Fibroblast of lung (primary cell): Measurements from ENCODE around the gene ADAT1. TPM values are rescaled to one million over a fixed set of nuclear protein-coding genes. Genes with fewer than 3 reads are reported as not detected.

Source experiments
- DNase-seq, 2 donors: peaks; one replicate each; pipeline versions ENCODE4 v3.0.0 to v3.0.0-alpha.2; 2010; ENCODE audit warnings: low read depth in 2 of 2
- H2AFZ ChIP-seq: 2 replicates; pipeline ENCODE4 v1.5.1; 2012; ENCODE audit warnings: low read length, control low read depth, inconsistent platforms
- H3K27ac ChIP-seq: 2 replicates; pipeline ENCODE4 v1.5.1; 2011; ENCODE audit warnings: low read length, control low read depth; ENCODE audit not compliant: insufficient read depth
- H3K27me3 ChIP-seq: 2 replicates; pipeline ENCODE4 v1.5.1; 2011; ENCODE audit warnings: mild to moderate bottlenecking, low read length; ENCODE audit not compliant: control insufficient read depth, insufficient read depth
- H3K36me3 ChIP-seq: 2 replicates; pipeline ENCODE4 v1.5.1; 2011; ENCODE audit warnings: low read length; ENCODE audit not compliant: control insufficient read depth, insufficient read depth
- H3K4me1 ChIP-seq: 2 replicates; pipeline ENCODE4 v1.5.1; 2011; ENCODE audit warnings: low read length; ENCODE audit not compliant: control insufficient read depth, insufficient read depth; ENCODE audit errors: extremely low read depth
- H3K4me2 ChIP-seq: 2 replicates; pipeline ENCODE4 v1.5.1; 2011; ENCODE audit warnings: low read length, control low read depth; ENCODE audit not compliant: insufficient read depth; ENCODE audit errors: extremely low read depth
- H3K4me3 ChIP-seq, 4 experiments: fragments of 200-600 bp in 1 of 4; sonication (generic) in 1 of 4; replicated peaks in 1 of 4; 2 replicates each; pipeline ENCODE4 v1.5.1; 2011 to 2016; ENCODE audit warnings: low read length in 4 of 4, low read depth in 3 of 4, mild to moderate bottlenecking in 3 of 4, control low read depth in 2 of 4, inconsistent platforms in 1 of 4, mixed read lengths in 1 of 4; ENCODE audit not compliant: insufficient read depth in 1 of 4; ENCODE audit errors: control extremely low read depth in 1 of 4
- H3K79me2 ChIP-seq: 2 replicates; pipeline ENCODE4 v1.5.1; 2012; ENCODE audit warnings: mild to moderate bottlenecking, low read length, inconsistent platforms; ENCODE audit not compliant: control insufficient read depth, insufficient read depth
- H3K9ac ChIP-seq: 2 replicates; pipeline ENCODE4 v1.5.1; 2011; ENCODE audit warnings: mild to moderate bottlenecking, low read length, control low read depth; ENCODE audit not compliant: insufficient read depth
- H3K9me3 ChIP-seq: 2 replicates; pipeline ENCODE4 v1.5.1; 2012; ENCODE audit warnings: low read depth, low read length; ENCODE audit not compliant: control insufficient read depth, insufficient read depth
- H4K20me1 ChIP-seq: 2 replicates; pipeline ENCODE4 v1.5.1; 2011; ENCODE audit warnings: low read length; ENCODE audit not compliant: control insufficient read depth, insufficient read depth; ENCODE audit errors: extremely low read depth
- EZH2 ChIP-seq: IDR thresholded peaks from 2 replicates; pipeline ENCODE4 v1.5.1; 2012; ENCODE audit warnings: low read length, control low read depth, mild to moderate bottlenecking; ENCODE audit errors: missing control alignments
- polyA plus RNA-seq, 2 donors: library from polyadenylated mRNA; depleted of rRNA in 1 of 2; stranded (reverse) in 1 of 2; unstranded in 1 of 2; fragments of >200 nt; gene quantifications; 2 replicates each; pipeline ENCODE4 v1.2.1, GENCODE V29; 2011 to 2012; ENCODE audit warnings: missing spikeins in 1 of 2
- total RNA-seq: library from RNA; depleted of rRNA; stranded (reverse); fragments of >200 nt; gene quantifications from 2 replicates; pipeline ENCODE4 v1.2.1, GENCODE V29; 2014
- TF ChIP-seq, protein P1 (sequence below), 2 donors: IDR thresholded peaks in 1 of 2; conservative IDR thresholded peaks in 1 of 2; 1 replicate in 1 of 2; 2 replicates in 1 of 2; pipeline ENCODE4 v1.5.1; 2011 to 2012; ENCODE audit warnings: low read length in 2 of 2, control low read depth in 1 of 2, inconsistent platforms in 1 of 2, low read depth in 1 of 2, mild to moderate bottlenecking in 1 of 2

ADAT1 gene
- total and polyA plus RNA-seq, 2 donors (not counting 1 experiment from before 2014, with no cell fraction given): 32.1 to 50.4 TPM

- Histone ChIP-seq H3K4me1 (no peaks in the 10 kb centered on the region), H3K79me2 (no peaks in the 10 kb centered on the region), H3K9ac (no peak overlapping the region), H3K4me3 (no peak overlapping the region), H2AFZ (no peak overlapping the region), H3K27ac (no peak overlapping the region), H3K9me3 (no peaks in the 10 kb centered on the region), H3K4me2 (no peak overlapping the region), H3K36me3 (peaks cover 12% of the 10 kb centered on the region), H4K20me1 (no peaks in the 10 kb centered on the region), H3K27me3 (no peaks in the 10 kb centered on the region)
- TF ChIP-seq, protein P1, sequence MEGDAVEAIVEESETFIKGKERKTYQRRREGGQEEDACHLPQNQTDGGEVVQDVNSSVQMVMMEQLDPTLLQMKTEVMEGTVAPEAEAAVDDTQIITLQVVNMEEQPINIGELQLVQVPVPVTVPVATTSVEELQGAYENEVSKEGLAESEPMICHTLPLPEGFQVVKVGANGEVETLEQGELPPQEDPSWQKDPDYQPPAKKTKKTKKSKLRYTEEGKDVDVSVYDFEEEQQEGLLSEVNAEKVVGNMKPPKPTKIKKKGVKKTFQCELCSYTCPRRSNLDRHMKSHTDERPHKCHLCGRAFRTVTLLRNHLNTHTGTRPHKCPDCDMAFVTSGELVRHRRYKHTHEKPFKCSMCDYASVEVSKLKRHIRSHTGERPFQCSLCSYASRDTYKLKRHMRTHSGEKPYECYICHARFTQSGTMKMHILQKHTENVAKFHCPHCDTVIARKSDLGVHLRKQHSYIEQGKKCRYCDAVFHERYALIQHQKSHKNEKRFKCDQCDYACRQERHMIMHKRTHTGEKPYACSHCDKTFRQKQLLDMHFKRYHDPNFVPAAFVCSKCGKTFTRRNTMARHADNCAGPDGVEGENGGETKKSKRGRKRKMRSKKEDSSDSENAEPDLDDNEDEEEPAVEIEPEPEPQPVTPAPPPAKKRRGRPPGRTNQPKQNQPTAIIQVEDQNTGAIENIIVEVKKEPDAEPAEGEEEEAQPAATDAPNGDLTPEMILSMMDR (conservative IDR thresholded peaks at IDR 0.05 in 1 of 2, IDR thresholded peaks at IDR 0.05 in 1 of 2; ENCODE audit: low read depth in 1 of 2, low read length in 2 of 2): no peak
- no peak for TF ChIP-seq EZH2
- DNase-seq: no peak
These were observed 44.9 kb downstream of the ADAT1 start for GRCh38 chr16:75578212-75578611.

- Histone ChIP-seq H3K4me1 (no peaks in the 10 kb centered on the region), H3K79me2 (peaks cover 2% of the 10 kb centered on the region), H3K4me3 (no peak overlapping the region), H2AFZ (no peak overlapping the region), H3K4me2 (no peak overlapping the region), H3K9me3 (no peaks in the 10 kb centered on the region), H3K27me3 (no peaks in the 10 kb centered on the region), H3K9ac (no peak overlapping the region), H4K20me1 (no peaks in the 10 kb centered on the region), H3K27ac (no peak overlapping the region), H3K36me3 (peaks cover 15% of the 10 kb centered on the region)
- TF ChIP-seq EZH2: no peak
- TF ChIP-seq, protein P1 (conservative IDR thresholded peaks at IDR 0.05 in 1 of 2, IDR thresholded peaks at IDR 0.05 in 1 of 2; ENCODE audit: low read depth in 1 of 2, low read length in 2 of 2): no peak
- DNase-seq: no peak
These were observed 46.7 kb downstream of the ADAT1 start for GRCh38 chr16:75576384-75576811.

DNA sequence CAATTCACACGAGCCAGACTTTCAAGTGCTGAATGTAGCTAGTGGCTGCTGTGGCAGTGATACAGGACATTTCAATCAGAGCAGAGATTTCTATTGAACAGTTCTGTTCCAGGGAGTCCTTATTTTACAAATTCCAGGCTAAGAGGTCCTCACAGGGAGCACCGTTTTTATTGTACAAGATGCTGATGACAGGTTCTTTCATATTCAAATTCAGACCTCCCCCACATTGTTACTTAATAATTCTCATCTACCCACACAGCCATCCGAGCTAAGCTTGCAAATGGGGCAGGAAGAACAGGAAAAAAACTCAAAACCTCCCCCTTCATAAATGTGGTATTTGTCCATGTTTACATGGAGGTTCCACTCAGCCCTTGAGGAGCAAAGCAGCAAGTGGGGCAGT is 47.1 kb downstream of the ADAT1 start:
- Histone ChIP-seq H3K9me3 (no peaks in the 10 kb centered on the region), H3K4me3 (no peak overlapping the region), H3K4me1 (no peaks in the 10 kb centered on the region), H3K9ac (no peak overlapping the region), H4K20me1 (no peaks in the 10 kb centered on the region), H3K4me2 (no peak overlapping the region), H3K27me3 (no peaks in the 10 kb centered on the region), H3K79me2 (peaks cover 2% of the 10 kb centered on the region), H3K27ac (no peak overlapping the region), H2AFZ (no peak overlapping the region), H3K36me3 (peaks cover 15% of the 10 kb centered on the region)
- TF ChIP-seq, protein P1 (conservative IDR thresholded peaks at IDR 0.05 in 1 of 2, IDR thresholded peaks at IDR 0.05 in 1 of 2; ENCODE audit: low read depth in 1 of 2, low read length in 2 of 2): no peak
- no peak for TF ChIP-seq EZH2
- no peak for DNase-seq
